MM.1S (cell line): ENCODE results near the gene CCDC85C.

Experiments used
- CTCF ChIP-seq: fragments of 300-600 bp; sonication (generic); IDR thresholded peaks from 2 replicates; pipeline ENCODE4 v1.5.1; 2016; ENCODE audit warnings: antibody characterized with exemption, low read length, mixed read lengths
- EZH2 ChIP-seq: fragments of 300-600 bp; sonication (generic); optimal IDR thresholded peaks from 2 replicates; pipeline ENCODE3; 2017; ENCODE audit warnings: low read depth, mild to moderate bottlenecking, antibody characterized with exemption, low read length, mixed read lengths

- no peak for TF ChIP-seq CTCF
- no peak for TF ChIP-seq EZH2
Measured at GRCh38 chr14:99596071-99596627, 7.9 kb downstream of the CCDC85C start.
